H1 (cell line): ENCODE data around the gene DBF4B. TPM values are rescaled to one million over a fixed set of nuclear protein-coding genes. Genes with fewer than 3 reads are reported as not detected.
A peak's percentile ranks its signal among the peaks of the same experiment; 100 is the strongest.
"Not testable (repeated sequence)": the region's sequence is repeated elsewhere in the genome, so short reads cannot be mapped to it uniquely, and the experiment has no call there.

Experiments used
- CTCF ChIA-PET: fragments of 300-600 bp; sonication (Branson Sonifier 250); formaldehyde crosslinking; loops from one replicate; lab custom pipeline; 2021; ENCODE audit not compliant: partially characterized antibody; lab: Charles Lee
- POLR2A ChIA-PET: fragments of 300-600 bp; sonication (Branson Sonifier 250); formaldehyde crosslinking; loops from one replicate; lab custom pipeline; 2021; ENCODE audit warnings: inconsistent platforms; ENCODE audit not compliant: partially characterized antibody; lab: Charles Lee
- DNase-seq, 2 experiments: peaks; one replicate each; pipeline versions ENCODE4 v3.0.0 to v3.0.0-alpha.2; 2010 to 2022; ENCODE audit warnings: low spot score in 2 of 2, low read depth in 1 of 2, mixed read lengths in 1 of 2
- FAIRE-seq: peaks from 2 replicates; lab custom pipeline; 2011; peaks lifted over from hg19 to GRCh38; lab: Jason Lieb, UNC
- H2AFZ ChIP-seq: 2 replicates; pipeline ENCODE4 v1.8.1; 2012; ENCODE audit warnings: low read length, inconsistent platforms
- H2AK5ac ChIP-seq: 2 replicates; pipeline ENCODE4 v1.6.1; 2013; ENCODE audit warnings: low read depth, low read length
- H2BK120ac ChIP-seq: replicated peaks from 2 replicates; pipeline ENCODE3; 2013; ENCODE audit warnings: low read depth, low read length, inconsistent platforms
- H2BK12ac ChIP-seq: 2 replicates; pipeline ENCODE4 v1.6.1; 2013; ENCODE audit warnings: low read depth, low read length
- H2BK15ac ChIP-seq: 2 replicates; pipeline ENCODE4 v1.6.1; 2013; ENCODE audit warnings: low read length
- H2BK20ac ChIP-seq: 2 replicates; pipeline ENCODE4 v1.6.1; 2013; ENCODE audit warnings: low read length
- H2BK5ac ChIP-seq: 2 replicates; pipeline ENCODE4 v1.6.1; 2013; ENCODE audit warnings: low read depth, low read length
- H3K14ac ChIP-seq: 2 replicates; pipeline ENCODE4 v1.6.1; 2013; ENCODE audit warnings: inconsistent platforms; ENCODE audit not compliant: insufficient read length
- H3K18ac ChIP-seq: 2 replicates; pipeline ENCODE4 v1.6.1; 2013; ENCODE audit warnings: low read length; ENCODE audit errors: extremely low read depth
- H3K23ac ChIP-seq: 2 replicates; pipeline ENCODE4 v1.6.1; 2013; ENCODE audit warnings: inconsistent platforms; ENCODE audit not compliant: insufficient read length
- H3K23me2 ChIP-seq: 2 replicates; pipeline ENCODE4 v1.6.1; 2013; ENCODE audit warnings: low read depth, low read length
- H3K27ac ChIP-seq: 2 replicates; pipeline ENCODE4 v1.6.1; 2011; ENCODE audit warnings: low read depth, low read length, inconsistent platforms
- H3K27me3 ChIP-seq, 4 experiments: replicated peaks in 1 of 4; 1 replicate in 1 of 4; 2 replicates in 3 of 4; pipeline versions ENCODE4 v1.6.1 to v1.8.1; 2011 to 2013; ENCODE audit warnings: low read length in 3 of 4, mild to moderate bottlenecking in 3 of 4, inconsistent platforms in 2 of 4, mixed read lengths in 2 of 4, moderate library complexity in 1 of 4; ENCODE audit not compliant: control insufficient read depth in 3 of 4, insufficient read depth in 3 of 4; ENCODE audit errors: extremely low read depth in 1 of 4
- H3K36me3 ChIP-seq, 4 experiments: 2 replicates each; pipeline versions ENCODE4 v1.6.1 to v1.8.1; 2011 to 2013; ENCODE audit warnings: mild to moderate bottlenecking in 4 of 4, low read length in 3 of 4, moderate library complexity in 2 of 4, control low read depth in 1 of 4, inconsistent platforms in 1 of 4; ENCODE audit not compliant: insufficient read depth in 4 of 4, control insufficient read depth in 2 of 4
- H3K4ac ChIP-seq: replicated peaks from 2 replicates; pipeline ENCODE3; 2013; ENCODE audit warnings: low read length, low read depth, mixed read lengths, inconsistent platforms; ENCODE audit not compliant: insufficient read length
- H3K4me1 ChIP-seq, 4 experiments: replicated peaks in 1 of 4; 1 replicate in 1 of 4; 2 replicates in 3 of 4; pipeline versions ENCODE4 v1.6.1 to v1.8.1; 2011 to 2013; ENCODE audit warnings: low read length in 3 of 4, inconsistent platforms in 2 of 4, mixed read lengths in 1 of 4; ENCODE audit not compliant: insufficient read depth in 4 of 4, control insufficient read depth in 3 of 4
- H3K4me2 ChIP-seq, 2 experiments: 2 replicates each; pipeline versions ENCODE4 v1.6.1 to v1.8.1; 2011 to 2013; ENCODE audit warnings: low read depth in 2 of 2, low read length in 2 of 2, control low read depth in 1 of 2, inconsistent platforms in 1 of 2, mild to moderate bottlenecking in 1 of 2; ENCODE audit not compliant: insufficient read depth in 1 of 2
- H3K4me3 ChIP-seq, 4 experiments: fragments of 200-600, 300-600 bp in 1 of 4; sonication (generic), shearing (Covaris generic), sonication (Bioruptor Twin) in 1 of 4; 2 replicates each; pipeline versions ENCODE4 v1.5.1 to v1.8.1; 2011 to 2016; ENCODE audit warnings: low read length in 4 of 4, low read depth in 3 of 4, control low read depth in 2 of 4, inconsistent platforms in 2 of 4, mild to moderate bottlenecking in 2 of 4, mixed read lengths in 1 of 4, moderate library complexity in 1 of 4; ENCODE audit not compliant: insufficient read depth in 2 of 4; ENCODE audit errors: extremely low read depth in 1 of 4
- H3K56ac ChIP-seq: replicated peaks from 2 replicates; pipeline ENCODE3; 2013; ENCODE audit warnings: low read depth, mild to moderate bottlenecking, mixed read lengths, low read length, inconsistent platforms; ENCODE audit not compliant: insufficient read length
- H3K79me1 ChIP-seq: 2 replicates; pipeline ENCODE4 v1.6.1; 2013; ENCODE audit warnings: low read depth, low read length, control low read depth
- H3K79me2 ChIP-seq, 2 experiments: 2 replicates each; pipeline versions ENCODE4 v1.6.1 to v1.8.1; 2012 to 2013; ENCODE audit warnings: low read length in 2 of 2, mild to moderate bottlenecking in 2 of 2, inconsistent platforms in 1 of 2; ENCODE audit not compliant: insufficient read depth in 2 of 2, control insufficient read depth in 1 of 2
- H3K9ac ChIP-seq, 4 experiments: replicated peaks in 1 of 4; 1 replicate in 1 of 4; 2 replicates in 3 of 4; pipeline versions ENCODE4 v1.6.1 to v1.8.1; 2011 to 2013; ENCODE audit warnings: low read depth in 3 of 4, low read length in 3 of 4, control low read depth in 2 of 4, mild to moderate bottlenecking in 2 of 4, moderate library complexity in 2 of 4, inconsistent platforms in 1 of 4; ENCODE audit errors: extremely low read depth in 1 of 4
- H3K9me3 ChIP-seq, 2 experiments: 2 replicates each; pipeline versions ENCODE4 v1.6.1 to v1.8.1; 2012 to 2013; ENCODE audit warnings: mild to moderate bottlenecking in 2 of 2, moderate library complexity in 2 of 2, control low read depth in 1 of 2, inconsistent platforms in 1 of 2, low read depth in 1 of 2, low read length in 1 of 2, mixed read lengths in 1 of 2; ENCODE audit not compliant: insufficient read depth in 2 of 2
- H4K20me1 ChIP-seq, 2 experiments: replicated peaks in 1 of 2; 2 replicates each; pipeline versions ENCODE3 to v1.8.1; 2011 to 2013; ENCODE audit warnings: inconsistent platforms in 2 of 2, low read length in 2 of 2, mild to moderate bottlenecking in 1 of 2; ENCODE audit not compliant: insufficient read depth in 2 of 2, control insufficient read depth in 1 of 2
- H4K5ac ChIP-seq: 2 replicates; pipeline ENCODE4 v1.6.1; 2013; ENCODE audit warnings: low read length, low read depth, mixed read lengths, inconsistent platforms; ENCODE audit not compliant: insufficient read length
- H4K8ac ChIP-seq: 2 replicates; pipeline ENCODE4 v1.8.0; 2013; ENCODE audit warnings: mild to moderate bottlenecking, moderate library complexity, low read length, inconsistent platforms; ENCODE audit not compliant: insufficient read depth; ENCODE audit errors: extremely low read depth
- H4K91ac ChIP-seq: replicated peaks from 2 replicates; pipeline ENCODE3; 2013; ENCODE audit warnings: low read length, mixed read lengths, inconsistent platforms; ENCODE audit not compliant: insufficient read length
- CREB1 ChIP-seq: IDR thresholded peaks from 2 replicates; pipeline ENCODE4 v1.6.1; 2012; ENCODE audit warnings: inconsistent platforms
- CTCF ChIP-seq, 3 experiments: IDR thresholded peaks; 1 replicate in 2 of 3; 2 replicates in 1 of 3; pipeline versions ENCODE4 v1.5.1 to v1.6.1; 2011; ENCODE audit warnings: low read length in 3 of 3, mild to moderate bottlenecking in 3 of 3, inconsistent platforms in 2 of 3, low read depth in 1 of 3, moderate library complexity in 1 of 3; ENCODE audit not compliant: insufficient read depth in 1 of 3; ENCODE audit errors: control extremely low read depth in 1 of 3
- RAD21 ChIP-seq, 2 experiments: IDR thresholded peaks in 1 of 2; conservative IDR thresholded peaks in 1 of 2; 2 replicates each; pipeline ENCODE4 v1.6.1; 2011; ENCODE audit warnings: low read depth in 2 of 2, low read length in 2 of 2, improper control_type of control experiment in 1 of 2, inconsistent platforms in 1 of 2, mild to moderate bottlenecking in 1 of 2, moderate library complexity in 1 of 2
- TAF1 ChIP-seq: IDR thresholded peaks from 2 replicates; pipeline ENCODE4 v1.6.1; 2011; ENCODE audit warnings: mild to moderate bottlenecking, low read depth, low read length
- WGBS, 2 experiments: shearing (Covaris generic) in 1 of 2; methylation state at CpG; one replicate each; pipeline versions ENCODE4 v1.1.6 to v1.1.7; 2013 to 2015; ENCODE audit warnings: low lambda C conversion rate in 2 of 2, mixed read lengths in 2 of 2, inconsistent platforms in 1 of 2, low coverage in 1 of 2, missing lambda C conversion rate in 1 of 2; ENCODE audit not compliant: insufficient replicate concordance in 2 of 2, insufficient coverage in 1 of 2, insufficient read length in 1 of 2; ENCODE audit errors: extremely low coverage in 1 of 2, missing lambda C conversion rate in 1 of 2; 5-methylcytosine and 5-hydroxymethylcytosine counted together
- polyA plus RNA-seq, 7 experiments: library from polyadenylated mRNA; depleted of rRNA in 3 of 7; stranded (reverse) in 5 of 7; unstranded in 2 of 7; fragments of >200 nt in 5 of 7; fragments of 200-250 nt in 2 of 7; gene quantifications; 1 replicate in 5 of 7; 2 replicates in 1 of 7; 4 replicates in 1 of 7; pipeline versions ENCODE4 v1.2.1 to v1.2.3, GENCODE V29; 2011 to 2013; ENCODE audit warnings: missing spikeins in 2 of 7, mixed read lengths in 2 of 7
- total RNA-seq: library from RNA; stranded (reverse); fragmentation: NEBNext Ultra II Directional; extraction: Animal tissue kit (Norgen Biotek cat#: 25700); gene quantifications from 2 replicates; pipeline ENCODE4 v1.2.1, GENCODE V29; 2021

DBF4B gene
- total and polyA plus RNA-seq, 2 of the 8 experiments (the other 6 are each of a cell fraction or from before 2014, with no cell fraction given): 20.2 to 26.9 TPM

- H3K56ac ChIP-seq, H3K18ac ChIP-seq, H3K4ac ChIP-seq, DNase-seq, H3K27me3 ChIP-seq, H3K9me3 ChIP-seq, H2AFZ ChIP-seq, H3K4me3 ChIP-seq, FAIRE-seq, H3K23ac ChIP-seq, H3K23me2 ChIP-seq, H3K79me1 ChIP-seq, H3K9ac ChIP-seq, H3K36me3 ChIP-seq, H2BK20ac ChIP-seq, H3K14ac ChIP-seq, H2BK12ac ChIP-seq, H4K91ac ChIP-seq, H4K20me1 ChIP-seq, H2BK15ac ChIP-seq, H2BK5ac ChIP-seq, H3K27ac ChIP-seq, H3K4me1 ChIP-seq, H2AK5ac ChIP-seq, H4K8ac ChIP-seq, H4K5ac ChIP-seq: not testable (repeated sequence)
- POLR2A ChIA-PET: interaction anchor here (1.5 to 3.7 kb wide), 2 partner anchors 8 to 18 kb away, joined by 6 to 13 read pairs; partner anchors contain the start of gene DBF4B
- CTCF ChIA-PET: interaction anchor here (0.8 to 2.9 kb wide), 13 partner anchors 8 to 575 kb away, joined by 3 to 18 read pairs (median 4); partner anchors contain the start of gene DBF4B
- peak overlapping the region in 1 of 2 experiments; percentile 84; a peak in 1 of 4 replicates for H3K4me2 ChIP-seq
- WGBS, 2 experiments: 83% methylated on average over 21 of the region's 21 CpGs; no CpG with 5 or more reads in 1 of the 2 experiments
- TF ChIP-seq CREB1 (0 out of 2 replicates have a peak, but pooled peaks have one; percentile 22), TAF1 (0 out of 2 replicates have a peak, but pooled peaks have one; percentile 17), CTCF (IDR thresholded peaks at IDR 0.05; ENCODE audit: control extremely low read depth in 1 of 3, insufficient read depth in 1 of 3, low read depth in 1 of 3, low read length in 3 of 3) (peak in 2 of 3 experiments; percentile 15 to 32; a peak in 3 of 4 replicates), RAD21 (IDR thresholded peaks at IDR 0.05 in 1 of 2, conservative IDR thresholded peaks at IDR 0.05 in 1 of 2; ENCODE audit: low read depth in 2 of 2, low read length in 2 of 2) (0 out of 4 replicates have a peak, but pooled peaks of 1 of the 2 experiments have one; percentile 2)
- TF ChIP-seq, all 59 proteins: peak for 4; not testable (repeated sequence) for 55
- not testable (repeated sequence) for H2BK120ac ChIP-seq
- peaks cover 0 to 21% of the 10 kb centered on the region in 2 experiments; a peak in 2 of 4 replicates for H3K79me2 ChIP-seq
Measured at GRCh38 chr17:44690746-44691306, 17.6 kb upstream of the DBF4B start.
